ENCODE results near the gene FIBP.

- TF ChIP-seq CTCF (IDR thresholded peaks at IDR 0.05; ENCODE audit: control extremely low read depth in 1 of 3, insufficient read depth in 1 of 3, low read depth in 1 of 3, low read length in 3 of 3) (no peak), SP2 (IDR thresholded peaks at IDR 0.05; ENCODE audit: low read length) (no peak), GTF2F1 (IDR thresholded peaks at IDR 0.05; ENCODE audit: borderline replicate concordance, low read depth, low read length) (no peak), EZH2 (IDR thresholded peaks at IDR 0.05; ENCODE audit: low read depth, low read length, severe bottlenecking) (no peak), SP1 (IDR thresholded peaks at IDR 0.05; ENCODE audit: low read depth, low read length) (no peak), ZNF274 (IDR thresholded peaks at IDR 0.05; ENCODE audit: borderline replicate concordance, extremely low read depth, low read length) (no peak), ASH2L (IDR thresholded peaks at IDR 0.05; ENCODE audit: low read length) (no peak), KDM5A (IDR thresholded peaks at IDR 0.05; ENCODE audit: low read length) (no peak), POLR2A (IDR thresholded peaks at IDR 0.05; ENCODE audit: control extremely low read depth in 1 of 2, low read depth in 2 of 2, low read length in 2 of 2) (no peak), EP300 (IDR thresholded peaks at IDR 0.05; ENCODE audit: borderline replicate concordance in 1 of 2, low read depth in 2 of 2, low read length in 2 of 2) (no peak), JUN (IDR thresholded peaks at IDR 0.05; ENCODE audit: low read depth, low read length) (no peak), HDAC2 (IDR thresholded peaks at IDR 0.05; ENCODE audit: borderline replicate concordance in 1 of 2, low read depth in 2 of 2, low read length in 2 of 2) (no peak), MAX (IDR thresholded peaks at IDR 0.05) (no peak)
These were observed 37.1 kb upstream of the FIBP start for GRCh38 chr11:65925397-65925796.
